ENCODE results near the gene PIGS.

- TF ChIP-seq CTCF (IDR thresholded peaks at IDR 0.05; ENCODE audit: insufficient read depth, low read length) (no peak), REST (IDR thresholded peaks at IDR 0.05; ENCODE audit: insufficient replicate concordance, low read depth) (no peak), POLR2AphosphoS5 (IDR thresholded peaks at IDR 0.05; ENCODE audit: low read depth) (no peak), GABPA (IDR thresholded peaks at IDR 0.05; ENCODE audit: low read depth) (no peak)
These were observed 52.1 kb downstream of the PIGS start for GRCh38 chr17:28519236-28519635.
